Kidney (tissue), 14 donors: Measurements from ENCODE around the gene DCUN1D5. TPM values are rescaled to one million over a fixed set of nuclear protein-coding genes. Genes with fewer than 3 reads are reported as not detected.

ENCODE experiments used
- DNase-seq, 5 donors: peaks; one replicate each; pipeline ENCODE4 v3.0.0-alpha.2; 2013 to 2020
- FAIRE-seq: peaks from 2 replicates; lab custom pipeline; 2012; peaks lifted over from hg19 to GRCh38; lab: Jason Lieb, UNC
- H3K27ac ChIP-seq, 2 donors: one replicate each; pipeline ENCODE4 v1.7.0; 2013; ENCODE audit warnings: low read depth in 2 of 2, low read length in 2 of 2, inconsistent platforms in 1 of 2
- H3K27me3 ChIP-seq: one replicate; pipeline ENCODE4 v1.7.1; 2013; ENCODE audit warnings: low read length, inconsistent platforms; ENCODE audit not compliant: control insufficient read depth, insufficient read depth
- H3K36me3 ChIP-seq, 3 donors: one replicate each; pipeline versions ENCODE4 v1.7.0 to v1.7.1; 2013; ENCODE audit warnings: low read length in 3 of 3, control low read depth in 1 of 3, inconsistent platforms in 1 of 3; ENCODE audit not compliant: insufficient read depth in 3 of 3, control insufficient read depth in 2 of 3
- H3K4me1 ChIP-seq, 3 donors: one replicate each; pipeline versions ENCODE4 v1.7.0 to v1.7.1; 2013; ENCODE audit warnings: low read length in 3 of 3, inconsistent platforms in 1 of 3, low read depth in 1 of 3; ENCODE audit not compliant: control insufficient read depth in 2 of 3, insufficient read depth in 2 of 3
- H3K4me3 ChIP-seq, 3 donors: one replicate each; pipeline versions ENCODE4 v1.7.0 to v1.8.1; 2013; ENCODE audit warnings: low read length in 3 of 3, control low read depth in 1 of 3, inconsistent platforms in 1 of 3
- H3K9ac ChIP-seq, 3 donors: one replicate each; pipeline versions ENCODE4 v1.7.0 to v1.7.1; 2013; ENCODE audit warnings: low read length in 3 of 3, control low read depth in 1 of 3, inconsistent platforms in 1 of 3
- H3K9me3 ChIP-seq, 3 donors: one replicate each; pipeline versions ENCODE4 v1.7.0 to v1.7.1; 2013; ENCODE audit warnings: low read length in 3 of 3, control low read depth in 1 of 3, inconsistent platforms in 1 of 3; ENCODE audit not compliant: control insufficient read depth in 2 of 3, insufficient read depth in 1 of 3
- CTCF ChIP-seq: IDR thresholded peaks from 3 replicates; pipeline ENCODE4 v1.5.1; 2012; ENCODE audit warnings: mild to moderate bottlenecking, moderate library complexity, borderline replicate concordance; ENCODE audit not compliant: insufficient read depth; ENCODE audit errors: extremely low read depth
- intact Hi-C: fragments of 100-400 bp; cut with DNase I; formaldehyde crosslinking; loops from one replicate; pipeline ENCODE4 v1.11.1; 2022
- polyA plus RNA-seq: library from polyadenylated mRNA; stranded (reverse); fragments of 350-450 nt; fragmentation: Illumina TruSeq; extraction: RNeasy Lipid Tissue Mini Kit (QIAGEN cat#74804); gene quantifications from one replicate; pipeline ENCODE4 v1.2.3, GENCODE V29; 2014; ENCODE audit warnings: low read depth, low replicate concordance; ENCODE audit not compliant: insufficient read depth
- total RNA-seq: library from RNA; stranded (reverse); fragmentation: NEBNext Ultra II Directional; extraction: Animal tissue kit (Norgen Biotek cat#: 25700); gene quantifications from one replicate; pipeline ENCODE4 v1.2.1, GENCODE V29; 2021
- donor health status: control.
- donor health status: control.
- donor health status: control.
- donor health status: control.
- donor health status: control.
- donor health status: DM: yes; HTN: yes; CAD: no.
- donor health status: Normal renal cell carcinoma (clear cell type).

The DCUN1D5 gene
- total and polyA plus RNA-seq, 2 donors from 2014 or later, result 17.1 to 17.4 TPM

- no peaks in the 10 kb centered on the region for H3K27me3 ChIP-seq
- no peak overlapping the region for H3K9ac ChIP-seq
- no peaks in the 10 kb centered on the region for H3K9me3 ChIP-seq
- DNase-seq (peak in 1 of 5 donors; percentile 2), FAIRE-seq (no peak)
- H3K36me3 ChIP-seq, result no peaks in the 10 kb centered on the region
- no peak overlapping the region for H3K4me3 ChIP-seq
- TF ChIP-seq CTCF, result no peak
- intact Hi-C loops, result no loop called here
- H3K4me1 ChIP-seq, result no peaks in the 10 kb centered on the region
- H3K27ac ChIP-seq, result no peak overlapping the region
These were observed 47.9 kb downstream of the DCUN1D5 start for GRCh38 chr11:103043826-103044678.

DNA sequence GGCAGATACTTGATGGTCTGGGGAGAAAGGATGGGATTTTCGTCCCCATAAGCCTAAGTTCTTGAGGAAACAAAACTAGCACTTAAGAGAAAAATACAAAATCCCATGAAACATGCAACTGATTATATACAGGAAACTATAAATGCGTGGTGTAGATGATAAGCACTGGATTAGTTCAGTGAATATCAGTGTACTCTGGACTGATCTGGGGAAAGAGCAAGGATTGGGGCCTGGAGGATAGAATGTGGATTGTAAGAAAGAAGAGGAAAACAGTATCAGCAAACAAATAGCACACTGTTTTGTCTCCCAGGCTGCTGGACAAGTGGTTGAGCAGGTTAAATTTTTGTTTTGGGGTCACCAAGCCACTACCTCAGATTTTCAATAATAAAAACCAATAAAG lies 49.8 kb downstream of the DCUN1D5 start:
- no peak for FAIRE-seq
- Histone ChIP-seq H3K4me3 (no peak overlapping the region), H3K9ac (no peak overlapping the region), H3K9me3 (no peaks in the 10 kb centered on the region), H3K27ac (no peak overlapping the region), H3K27me3 (no peaks in the 10 kb centered on the region), H3K4me1 (no peaks in the 10 kb centered on the region), H3K36me3 (no peaks in the 10 kb centered on the region)
- intact Hi-C loops, result no loop called here
- no peak for DNase-seq
- no peak for TF ChIP-seq CTCF

- no peaks in the 10 kb centered on the region for H3K36me3 ChIP-seq
- peak in 2 of 5 donors; percentile 31 to 57 for DNase-seq
- no peak overlapping the region for H3K9ac ChIP-seq
- no peaks in the 10 kb centered on the region for H3K27me3 ChIP-seq
- H3K27ac ChIP-seq, result no peak overlapping the region
- peak; percentile 82 for FAIRE-seq
- H3K4me3 ChIP-seq, result peak overlapping the region in 1 of 3 donors; percentile 20
- intact Hi-C loops, result no loop called here
- TF ChIP-seq CTCF, result peak; percentile 49
- no peaks in the 10 kb centered on the region for H3K4me1 ChIP-seq
- no peaks in the 10 kb centered on the region for H3K9me3 ChIP-seq
These were observed 56.0 kb downstream of the DCUN1D5 start for GRCh38 chr11:103035791-103036434.
